ENCODE data around the gene RNF223.

RNF223 gene

DNA sequence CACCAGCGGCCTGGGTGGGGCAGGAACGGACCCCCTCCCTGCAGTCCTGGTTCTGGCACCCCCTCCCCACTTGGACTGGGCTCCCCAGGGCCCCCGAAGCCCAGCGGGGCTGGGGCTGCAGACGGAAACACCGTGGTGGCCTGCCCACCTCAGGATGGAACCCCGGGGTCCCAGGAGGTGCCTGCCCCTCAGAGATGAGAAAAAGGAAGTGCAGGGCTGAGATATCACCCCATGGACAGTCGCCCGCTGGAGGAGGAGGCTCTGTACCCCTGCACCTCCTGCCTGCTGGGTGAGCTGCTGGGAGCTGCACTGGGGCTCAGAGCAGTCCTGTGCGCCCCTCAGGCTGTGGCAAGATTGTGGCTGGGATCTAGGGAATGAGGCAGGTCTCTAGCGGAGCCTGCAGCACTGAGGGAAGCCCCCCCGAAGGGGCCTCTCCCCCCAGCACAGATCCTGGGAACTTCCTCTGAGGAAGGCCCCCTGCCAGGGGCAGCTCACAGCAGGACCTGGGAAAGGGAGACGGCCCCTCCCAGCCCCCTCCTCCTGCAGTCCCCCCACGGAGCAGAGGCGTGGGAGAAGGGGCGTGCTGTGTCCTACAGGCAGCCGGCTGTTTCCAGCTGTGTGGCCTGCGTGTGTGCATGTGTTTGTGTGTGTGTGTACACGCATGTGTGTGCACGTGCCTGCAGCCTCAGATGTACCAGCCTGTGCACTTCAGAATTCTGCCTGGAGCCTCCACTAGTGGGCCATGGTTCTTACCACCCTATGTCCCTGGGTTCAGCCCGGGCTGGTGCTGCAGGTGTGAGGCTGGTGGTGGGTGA is 47.3 kb downstream of the RNF223 start:
- no peak for DNase-seq (ENCODE audit: low read depth)

- DNase-seq (ENCODE audit: low read depth) = no peak
Measured at GRCh38 chr1:1025730-1026129, 48.4 kb downstream of the RNF223 start.

DNA sequence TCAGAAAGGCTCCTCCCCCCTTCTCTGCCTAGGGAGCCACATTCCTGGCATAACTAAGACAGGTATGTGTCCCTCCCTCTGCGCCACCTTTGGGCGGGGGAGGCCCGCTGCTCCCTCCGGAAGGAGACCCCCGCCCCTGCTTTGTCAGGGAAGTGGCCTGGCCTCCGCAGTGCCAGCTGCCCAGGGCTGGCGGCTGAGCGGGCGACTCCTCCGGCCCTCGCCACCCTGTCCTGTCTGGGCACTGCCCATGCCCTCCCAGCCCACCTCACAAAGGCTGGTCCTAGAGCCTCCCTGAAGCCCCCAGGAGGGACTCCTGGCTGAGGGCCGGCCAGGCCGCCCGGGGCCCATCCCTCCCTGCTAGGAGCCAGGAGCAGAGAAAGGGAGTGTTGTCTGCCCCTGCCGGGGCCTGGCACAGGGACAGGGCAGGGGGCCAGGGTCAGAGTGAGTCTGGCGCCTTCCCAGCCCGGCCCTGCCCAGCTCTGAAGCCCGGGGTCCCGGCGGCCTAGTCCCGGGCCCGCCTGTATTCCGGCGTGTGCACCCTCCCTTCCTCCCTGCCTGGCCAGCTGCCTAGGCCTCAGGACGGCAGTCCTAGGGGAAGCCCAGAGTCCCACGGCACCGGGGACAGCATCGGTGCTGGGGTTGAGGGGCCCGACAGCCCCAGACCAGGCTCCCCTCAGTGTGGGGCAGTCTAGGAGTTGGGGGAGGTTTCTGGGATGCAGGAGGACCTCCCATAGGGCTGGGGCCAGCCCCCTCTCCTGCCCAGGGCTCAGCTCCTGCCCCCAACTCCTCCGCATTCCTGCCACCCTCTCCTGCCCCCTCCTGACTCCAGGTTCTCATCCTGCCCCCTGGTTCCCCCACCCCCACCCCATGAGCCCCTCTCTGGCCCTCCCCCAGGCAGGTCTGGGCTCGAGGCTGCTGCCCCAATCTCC is 49.1 kb downstream of the RNF223 start:
- no peak for DNase-seq (ENCODE audit: low read depth)

DNA sequence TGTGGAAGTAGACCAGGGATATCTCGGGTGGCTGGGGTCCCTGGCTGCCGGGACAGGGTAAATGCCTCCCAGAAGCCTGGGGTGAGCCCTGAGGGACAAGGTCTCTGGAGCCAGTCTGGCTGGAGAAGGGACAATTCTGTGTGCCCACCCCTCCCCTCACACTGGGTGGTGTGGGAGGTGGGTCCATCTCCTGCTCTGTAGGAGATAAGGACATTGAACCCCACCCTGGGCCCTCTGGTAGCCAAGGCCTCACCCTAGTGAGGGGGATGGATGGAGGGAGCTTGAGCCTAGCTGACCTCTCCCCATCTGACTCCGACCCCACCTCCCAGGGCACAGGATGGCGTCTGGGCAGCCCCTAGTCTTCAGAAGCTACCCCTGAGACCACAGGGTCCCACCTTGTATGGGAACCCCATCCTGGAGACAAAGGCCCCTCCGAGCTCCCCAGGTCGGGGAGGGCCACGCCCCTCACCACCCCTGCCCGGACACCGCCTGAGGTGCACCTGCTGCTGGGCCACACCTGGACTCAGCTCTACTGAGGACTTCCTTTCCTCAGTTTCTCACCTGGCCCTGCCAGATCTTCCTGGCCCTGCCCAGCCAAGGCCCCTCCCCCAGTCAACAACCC is 49.8 kb downstream of the RNF223 start:
- no peak for DNase-seq (ENCODE audit: low read depth)

- DNase-seq (ENCODE audit: low read depth) = no peak
Measured at GRCh38 chr1:1023700-1024099, 50.4 kb downstream of the RNF223 start.

GRCh38 chr1:1022302-1023009 is 51.6 kb downstream of the RNF223 start:
- DNase-seq (ENCODE audit: low read depth) = no peak

GRCh38 chr1:1021920-1022259 is 52.2 kb downstream of the RNF223 start:
- DNase-seq (ENCODE audit: low read depth) = no peak

- DNase-seq (ENCODE audit: low read depth) = no peak
Measured at GRCh38 chr1:1021010-1021919, 52.8 kb downstream of the RNF223 start.
